Upper lobe of left lung (tissue), 6 donors: Measurements from ENCODE around the gene EXOC4. TPM values are rescaled to one million over a fixed set of nuclear protein-coding genes. Genes with fewer than 3 reads are reported as not detected.

ENCODE experiments used
- ATAC-seq, 2 donors: fragments of 200-7000 bp; cut with Tn5 transposase; one replicate each; pipeline ENCODE4 v1.9.1; 2022; ENCODE audit warnings: mild to moderate bottlenecking in 2 of 2, moderate library complexity in 2 of 2; ENCODE audit not compliant: low FRiP score in 2 of 2
- DNase-seq, 2 donors: peaks; one replicate each; pipeline ENCODE4 v3.0.0-alpha.2; 2019 to 2020
- H3K27ac ChIP-seq, 4 donors: fragments of 200-600 bp; sonication (generic); one replicate each; pipeline ENCODE4 v1.5.1; 2016 to 2019
- H3K27me3 ChIP-seq, 4 donors: fragments of 200-600 bp; sonication (generic); one replicate each; pipeline ENCODE4 v1.5.1; 2017 to 2019
- H3K36me3 ChIP-seq, 4 donors: fragments of 200-600 bp; sonication (generic); one replicate each; pipeline ENCODE4 v1.5.1; 2016 to 2019
- H3K4me1 ChIP-seq, 4 donors: fragments of 200-600 bp; sonication (generic); one replicate each; pipeline ENCODE4 v1.5.1; 2018 to 2019
- H3K4me3 ChIP-seq, 4 donors: fragments of 200-600 bp; sonication (generic); one replicate each; pipeline ENCODE4 v1.5.1; 2017 to 2019; ENCODE audit warnings: mild to moderate bottlenecking in 2 of 4, moderate library complexity in 1 of 4
- H3K9me3 ChIP-seq, 4 donors: fragments of 200-600 bp; sonication (generic); one replicate each; pipeline ENCODE4 v1.5.1; 2018 to 2019
- EP300 ChIP-seq, 4 donors: sonication (generic); formaldehyde crosslinking; IDR thresholded peaks; one replicate each; pipeline ENCODE4 v1.5.1; 2017; ENCODE audit warnings: antibody characterized with exemption in 4 of 4, control low read depth in 2 of 4
- POLR2A ChIP-seq, 4 donors: fragments of 450-650 bp; IDR thresholded peaks; one replicate each; pipeline ENCODE4 v1.5.1; 2016 to 2017; ENCODE audit warnings: antibody characterized with exemption in 4 of 4, mild to moderate bottlenecking in 2 of 4
- POLR2AphosphoS5 ChIP-seq, 2 donors: sonication (generic); formaldehyde crosslinking; IDR thresholded peaks; one replicate each; pipeline ENCODE4 v1.5.1; 2017; ENCODE audit warnings: antibody characterized with exemption in 2 of 2
- WGBS, 2 donors: methylation state at CpG; one replicate each; pipeline ENCODE4 v1.1.5; 2017 to 2018; 5-methylcytosine and 5-hydroxymethylcytosine counted together
- total RNA-seq, 6 donors: library from RNA; depleted of rRNA in 4 of 6; stranded (reverse); fragments of >200 nt in 4 of 6; gene quantifications; one replicate each; pipeline versions ENCODE4 v1.1.0 to v1.2.1, GENCODE V29; 2016 to 2021
- TF ChIP-seq, protein P1 (sequence below), 6 experiments: fragments of 450-650 bp in 4 of 6; fragments of 200-600 bp in 2 of 6; sonication (generic) in 2 of 6; IDR thresholded peaks; one replicate each; pipeline ENCODE4 v1.5.1; 2016 to 2019; ENCODE audit warnings: antibody characterized with exemption in 6 of 6
- donor health status: DM: no; HTN: no; CAD: no; lungs with moderate emphysema.
- donor health status: DM: no; HTN: yes; CAD: no; lungs with severe emphysema.

EXOC4 gene
- total RNA-seq, 6 donors from 2014 or later = 56.3 to 325 (median 99.4) TPM

DNA sequence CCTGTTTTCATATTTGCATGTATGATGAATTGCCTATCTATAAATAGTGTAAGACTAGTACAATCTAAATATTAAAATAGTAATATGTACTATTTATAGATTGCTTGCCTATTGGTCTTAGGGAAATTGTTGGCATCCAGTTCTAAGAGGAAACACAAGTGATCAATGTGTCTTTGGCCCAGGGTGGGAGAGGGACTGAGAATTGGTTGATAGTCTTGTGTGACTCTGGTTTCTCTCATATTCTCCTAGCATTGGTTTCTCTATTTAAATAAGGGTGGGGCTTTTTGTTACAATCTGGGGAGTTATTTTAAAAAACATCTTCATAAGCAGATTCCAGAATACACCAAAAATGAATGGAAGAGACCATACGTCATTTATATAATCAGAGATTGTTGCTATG, 250.1 kb downstream of the EXOC4 start:
- no peaks in the 10 kb centered on the region for H3K36me3 ChIP-seq
- WGBS, 2 donors = 97% methylated on average over 1 of the region's 1 CpG

GRCh38 chr7:133504825-133505224, 251.9 kb downstream of the EXOC4 start:
- 94 to 95% methylated on average over 3 of the region's 3 CpGs for WGBS, 2 donors
- H3K27ac ChIP-seq = no peak overlapping the region
- H3K27me3 ChIP-seq = no peaks in the 10 kb centered on the region
- no peaks in the 10 kb centered on the region for H3K9me3 ChIP-seq
- ATAC-seq (no peak), DNase-seq (no peak)
- no peak overlapping the region for H3K4me3 ChIP-seq
- H3K4me1 ChIP-seq = no peaks in the 10 kb centered on the region
- TF ChIP-seq, protein P1, sequence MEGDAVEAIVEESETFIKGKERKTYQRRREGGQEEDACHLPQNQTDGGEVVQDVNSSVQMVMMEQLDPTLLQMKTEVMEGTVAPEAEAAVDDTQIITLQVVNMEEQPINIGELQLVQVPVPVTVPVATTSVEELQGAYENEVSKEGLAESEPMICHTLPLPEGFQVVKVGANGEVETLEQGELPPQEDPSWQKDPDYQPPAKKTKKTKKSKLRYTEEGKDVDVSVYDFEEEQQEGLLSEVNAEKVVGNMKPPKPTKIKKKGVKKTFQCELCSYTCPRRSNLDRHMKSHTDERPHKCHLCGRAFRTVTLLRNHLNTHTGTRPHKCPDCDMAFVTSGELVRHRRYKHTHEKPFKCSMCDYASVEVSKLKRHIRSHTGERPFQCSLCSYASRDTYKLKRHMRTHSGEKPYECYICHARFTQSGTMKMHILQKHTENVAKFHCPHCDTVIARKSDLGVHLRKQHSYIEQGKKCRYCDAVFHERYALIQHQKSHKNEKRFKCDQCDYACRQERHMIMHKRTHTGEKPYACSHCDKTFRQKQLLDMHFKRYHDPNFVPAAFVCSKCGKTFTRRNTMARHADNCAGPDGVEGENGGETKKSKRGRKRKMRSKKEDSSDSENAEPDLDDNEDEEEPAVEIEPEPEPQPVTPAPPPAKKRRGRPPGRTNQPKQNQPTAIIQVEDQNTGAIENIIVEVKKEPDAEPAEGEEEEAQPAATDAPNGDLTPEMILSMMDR (IDR thresholded peaks at IDR 0.05) = no peak
- TF ChIP-seq EP300 (IDR thresholded peaks at IDR 0.05) (no peak), POLR2AphosphoS5 (IDR thresholded peaks at IDR 0.05) (no peak), POLR2A (IDR thresholded peaks at IDR 0.05) (no peak)
- no peaks in the 10 kb centered on the region for H3K36me3 ChIP-seq

More for the DNA sequence above, 250.1 kb downstream of the EXOC4 start:
- no peaks in the 10 kb centered on the region for H3K27me3 ChIP-seq
- no peak for ATAC-seq
- no peak for DNase-seq
- H3K4me1 ChIP-seq = no peaks in the 10 kb centered on the region
- H3K4me3 ChIP-seq = no peak overlapping the region
- H3K27ac ChIP-seq = no peak overlapping the region
- no peaks in the 10 kb centered on the region for H3K9me3 ChIP-seq
- TF ChIP-seq EP300 (IDR thresholded peaks at IDR 0.05) = no peak
- TF ChIP-seq POLR2AphosphoS5 (IDR thresholded peaks at IDR 0.05) = no peak
- TF ChIP-seq, protein P1 (IDR thresholded peaks at IDR 0.05) = no peak
- TF ChIP-seq POLR2A (IDR thresholded peaks at IDR 0.05) = no peak

DNA sequence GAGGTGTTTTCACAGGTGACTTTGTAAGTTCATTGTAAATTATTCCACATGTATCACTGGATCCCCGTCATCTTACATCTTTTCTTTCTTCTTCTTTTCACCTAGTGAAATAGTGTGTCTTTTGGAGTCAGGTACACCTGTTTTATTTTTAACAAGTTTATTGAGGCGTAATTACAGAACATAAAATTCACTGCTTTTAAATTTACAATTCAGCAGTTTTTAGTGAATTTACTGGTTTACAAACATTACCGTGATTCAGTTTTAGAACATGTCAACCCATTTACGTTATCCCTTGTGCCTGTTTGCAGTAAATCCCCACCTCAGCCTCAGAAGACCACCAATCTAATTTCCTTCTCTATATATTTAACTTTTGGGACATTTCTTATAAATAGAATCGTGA, 256.9 kb downstream of the EXOC4 start:
- WGBS, 2 donors = 96 to 97% methylated on average over 5 of the region's 5 CpGs
- ATAC-seq = no peak
- Histone ChIP-seq H3K27ac (no peak overlapping the region), H3K9me3 (no peaks in the 10 kb centered on the region), H3K27me3 (no peaks in the 10 kb centered on the region), H3K4me1 (no peaks in the 10 kb centered on the region), H3K4me3 (no peak overlapping the region), H3K36me3 (no peaks in the 10 kb centered on the region)
- DNase-seq = no peak
- no peak for TF ChIP-seq EP300 (IDR thresholded peaks at IDR 0.05)
- TF ChIP-seq, protein P1 (IDR thresholded peaks at IDR 0.05) = no peak
- no peak for TF ChIP-seq POLR2A (IDR thresholded peaks at IDR 0.05)
- TF ChIP-seq POLR2AphosphoS5 (IDR thresholded peaks at IDR 0.05) = no peak

DNA sequence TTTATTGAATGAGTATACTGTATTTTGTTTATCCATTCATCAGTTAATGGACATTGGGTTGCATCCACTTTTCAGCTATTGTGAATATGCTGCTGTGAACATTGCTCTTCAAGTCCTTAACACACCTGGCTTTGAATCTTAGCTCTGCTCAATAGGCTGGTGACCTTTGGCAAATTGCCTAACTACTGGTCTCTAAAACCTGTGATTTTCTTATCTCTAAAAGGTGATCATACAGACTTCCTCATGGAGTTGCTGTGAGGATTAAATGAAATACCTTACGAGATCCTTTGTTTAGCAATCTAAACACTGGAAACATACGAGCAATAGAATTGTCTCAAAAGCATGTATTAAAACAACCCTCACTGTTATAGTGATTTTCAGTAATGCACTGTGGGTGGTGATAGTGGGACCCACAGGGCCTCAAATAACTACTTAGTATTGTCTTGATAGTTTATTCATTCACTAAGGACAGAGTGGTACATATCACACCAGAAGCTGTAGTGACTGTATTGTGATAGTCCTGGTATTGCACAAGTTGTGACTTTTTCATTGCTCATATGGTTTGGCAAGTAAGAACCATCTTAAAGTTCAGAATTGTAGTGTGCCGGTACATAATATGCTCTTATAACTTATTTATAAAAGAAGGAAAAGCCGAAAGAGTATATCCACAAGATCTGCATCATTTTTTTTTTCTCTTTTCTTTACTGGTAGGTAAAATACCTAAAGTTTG, 257.6 kb downstream of the EXOC4 start:
- Histone ChIP-seq H3K36me3 (no peaks in the 10 kb centered on the region), H3K4me1 (no peaks in the 10 kb centered on the region), H3K9me3 (no peaks in the 10 kb centered on the region), H3K27ac (no peak overlapping the region), H3K27me3 (no peaks in the 10 kb centered on the region), H3K4me3 (no peak overlapping the region)
- 91 to 95% methylated on average over 4 of the region's 4 CpGs for WGBS, 2 donors
- no peak for ATAC-seq
- no peak for TF ChIP-seq EP300 (IDR thresholded peaks at IDR 0.05)
- TF ChIP-seq POLR2A (IDR thresholded peaks at IDR 0.05) = no peak
- TF ChIP-seq, protein P1 (IDR thresholded peaks at IDR 0.05) = no peak
- no peak for TF ChIP-seq POLR2AphosphoS5 (IDR thresholded peaks at IDR 0.05)
- no peak for DNase-seq

- no peak for TF ChIP-seq POLR2AphosphoS5 (IDR thresholded peaks at IDR 0.05)
- TF ChIP-seq EP300 (IDR thresholded peaks at IDR 0.05) = no peak
- TF ChIP-seq, protein P1 (IDR thresholded peaks at IDR 0.05) = no peak
- TF ChIP-seq POLR2A (IDR thresholded peaks at IDR 0.05) = no peak
- WGBS, 2 donors = 72 to 90% methylated on average over 3 of the region's 3 CpGs
- no peaks in the 10 kb centered on the region for H3K9me3 ChIP-seq
- H3K4me3 ChIP-seq = no peak overlapping the region
- no peaks in the 10 kb centered on the region for H3K36me3 ChIP-seq
- ATAC-seq (no peak), DNase-seq (no peak)
- no peaks in the 10 kb centered on the region for H3K27me3 ChIP-seq
- H3K27ac ChIP-seq = no peak overlapping the region
- H3K4me1 ChIP-seq = no peaks in the 10 kb centered on the region
Measured at GRCh38 chr7:133511252-133511651, 258.4 kb downstream of the EXOC4 start.
